ENCODE measurements around the gene ZNF879. TPM values are rescaled to one million over a fixed set of nuclear protein-coding genes. Genes with fewer than 3 reads are reported as not detected.

The ZNF879 gene
- total RNA-seq, 4 donors from 2014 or later: 2.5 to 7.0 (median 3.7) TPM

DNA sequence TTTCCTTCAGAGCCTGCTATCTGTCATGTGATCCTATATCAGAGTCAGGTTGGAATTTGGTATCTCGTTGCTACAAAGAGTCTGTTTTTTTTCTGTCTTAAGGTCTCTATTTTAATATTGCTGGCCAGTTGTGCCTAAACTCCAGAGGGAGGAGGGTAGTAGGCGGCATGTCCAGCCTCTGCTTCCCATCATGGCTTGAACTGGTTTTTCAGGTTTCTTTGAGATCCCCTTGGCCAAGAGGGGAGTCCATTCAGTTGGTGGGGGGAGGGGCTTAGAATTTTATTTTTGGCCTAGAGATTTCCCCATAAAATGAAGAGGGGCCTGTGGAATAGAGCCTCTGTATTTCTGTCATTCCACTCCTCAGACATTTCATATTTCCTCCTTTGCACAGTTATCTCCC lies 21.2 kb downstream of the ZNF879 start:
- Histone ChIP-seq H3K4me3 (no peak overlapping the region), H3K9me3 (no peaks in the 10 kb centered on the region), H3K27me3 (no peaks in the 10 kb centered on the region), H3K4me1 (no peaks in the 10 kb centered on the region), H3K36me3 (no peaks in the 10 kb centered on the region), H3K27ac (no peak overlapping the region)
- DNase-seq (no peak), ATAC-seq (no peak)
- in situ Hi-C loops (cut with MboI; ENCODE audit: low sequenced_read_pairs in 4 of 4) (no loop called here), intact Hi-C loops (cut with DNase I; ENCODE audit: low total_unique reads) (no loop called here)
- TF ChIP-seq, protein P1, sequence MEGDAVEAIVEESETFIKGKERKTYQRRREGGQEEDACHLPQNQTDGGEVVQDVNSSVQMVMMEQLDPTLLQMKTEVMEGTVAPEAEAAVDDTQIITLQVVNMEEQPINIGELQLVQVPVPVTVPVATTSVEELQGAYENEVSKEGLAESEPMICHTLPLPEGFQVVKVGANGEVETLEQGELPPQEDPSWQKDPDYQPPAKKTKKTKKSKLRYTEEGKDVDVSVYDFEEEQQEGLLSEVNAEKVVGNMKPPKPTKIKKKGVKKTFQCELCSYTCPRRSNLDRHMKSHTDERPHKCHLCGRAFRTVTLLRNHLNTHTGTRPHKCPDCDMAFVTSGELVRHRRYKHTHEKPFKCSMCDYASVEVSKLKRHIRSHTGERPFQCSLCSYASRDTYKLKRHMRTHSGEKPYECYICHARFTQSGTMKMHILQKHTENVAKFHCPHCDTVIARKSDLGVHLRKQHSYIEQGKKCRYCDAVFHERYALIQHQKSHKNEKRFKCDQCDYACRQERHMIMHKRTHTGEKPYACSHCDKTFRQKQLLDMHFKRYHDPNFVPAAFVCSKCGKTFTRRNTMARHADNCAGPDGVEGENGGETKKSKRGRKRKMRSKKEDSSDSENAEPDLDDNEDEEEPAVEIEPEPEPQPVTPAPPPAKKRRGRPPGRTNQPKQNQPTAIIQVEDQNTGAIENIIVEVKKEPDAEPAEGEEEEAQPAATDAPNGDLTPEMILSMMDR (IDR thresholded peaks at IDR 0.05 in 4 of 5, conservative IDR thresholded peaks at IDR 0.05 in 1 of 5): no peak
- TF ChIP-seq POLR2A (IDR thresholded peaks at IDR 0.05): no peak

GRCh38 chr5:179051784-179052183 lies 28.2 kb downstream of the ZNF879 start:
- ATAC-seq: no peak
- in situ Hi-C loops (cut with MboI; ENCODE audit: low sequenced_read_pairs in 4 of 4): loop anchor here in 2 of 4 donors (25.0 kb wide), 1 partner anchor 314 kb away; the partner anchor contains the start of gene ZNF354A (in 2 of the 2)
- Histone ChIP-seq H3K27me3 (peaks cover 0 to 4% (median 0%) of the 10 kb centered on the region in 3 donors), H3K27ac (no peak overlapping the region), H3K36me3 (no peaks in the 10 kb centered on the region), H3K9me3 (no peaks in the 10 kb centered on the region), H3K4me3 (no peak overlapping the region), H3K4me1 (no peaks in the 10 kb centered on the region)
- DNase-seq: no peak
- intact Hi-C loops (cut with DNase I; ENCODE audit: low total_unique reads): no loop called here
- no peak for TF ChIP-seq POLR2A (IDR thresholded peaks at IDR 0.05)
- TF ChIP-seq, protein P1 (IDR thresholded peaks at IDR 0.05 in 4 of 5, conservative IDR thresholded peaks at IDR 0.05 in 1 of 5): no peak

DNA sequence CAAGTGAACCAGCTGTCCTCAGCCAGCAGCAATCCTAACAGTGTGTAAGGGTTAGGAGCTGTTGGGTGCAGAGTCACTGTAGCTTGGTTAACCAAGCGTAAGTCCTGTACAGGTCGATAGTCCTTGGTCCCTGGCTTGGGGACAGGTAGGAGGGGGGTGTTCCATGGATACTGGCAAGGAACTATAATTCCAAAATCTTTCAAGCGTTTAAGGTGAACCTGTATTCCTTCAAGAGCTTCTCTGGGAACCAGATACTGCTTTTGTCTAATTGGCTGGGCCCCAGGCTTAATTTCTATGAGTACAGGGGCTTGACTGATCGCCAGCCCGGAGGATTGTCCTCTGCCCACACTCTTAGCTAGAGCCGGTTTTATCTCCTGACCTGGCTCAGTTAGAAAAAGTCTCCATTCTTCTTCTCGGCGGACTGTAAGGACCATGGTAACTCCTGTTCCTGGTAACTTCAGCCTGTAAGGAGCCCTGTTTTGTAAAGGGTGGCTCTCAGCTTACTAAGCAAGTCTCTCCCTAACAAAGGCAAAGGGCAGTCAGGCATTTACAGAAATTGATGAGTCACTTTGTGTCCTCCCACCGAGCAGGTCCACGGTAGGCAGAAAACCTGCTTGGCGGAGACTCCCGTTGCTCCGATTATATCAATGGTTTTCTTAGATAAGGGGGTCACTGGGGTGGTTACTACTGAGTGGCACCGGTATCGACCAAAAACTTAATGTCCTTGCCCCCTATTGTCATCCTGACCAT lies 30.6 kb downstream of the ZNF879 start:
- DNase-seq (no peak), ATAC-seq (no peak)
- H3K9me3 ChIP-seq: peaks cover 0 to 5% (median 0%) of the 10 kb centered on the region in 3 donors
- peaks cover 0 to 4% (median 0%) of the 10 kb centered on the region in 3 donors for H3K27me3 ChIP-seq
- H3K27ac ChIP-seq: no peak overlapping the region
- intact Hi-C loops (cut with DNase I; ENCODE audit: low total_unique reads) (no loop called here), in situ Hi-C loops (cut with MboI; ENCODE audit: low sequenced_read_pairs in 4 of 4) (loop anchor here in 2 of 4 donors (25.0 kb wide), 1 partner anchor 317 kb away; the partner anchor contains the start of gene ZNF354A (in 2 of the 2))
- H3K4me3 ChIP-seq: no peak overlapping the region
- no peaks in the 10 kb centered on the region for H3K4me1 ChIP-seq
- H3K36me3 ChIP-seq: no peaks in the 10 kb centered on the region
- no peak for TF ChIP-seq POLR2A (IDR thresholded peaks at IDR 0.05)
- TF ChIP-seq, protein P1 (IDR thresholded peaks at IDR 0.05 in 4 of 5, conservative IDR thresholded peaks at IDR 0.05 in 1 of 5): no peak

- Histone ChIP-seq H3K27me3 (peaks cover 0 to 4% (median 0%) of the 10 kb centered on the region in 3 donors), H3K27ac (no peak overlapping the region), H3K4me3 (no peak overlapping the region), H3K9me3 (peaks cover 0 to 6% (median 0%) of the 10 kb centered on the region in 3 donors), H3K36me3 (no peaks in the 10 kb centered on the region), H3K4me1 (no peaks in the 10 kb centered on the region)
- intact Hi-C loops (cut with DNase I; ENCODE audit: low total_unique reads) (no loop called here), in situ Hi-C loops (cut with MboI; ENCODE audit: low sequenced_read_pairs in 4 of 4) (loop anchor here in 2 of 4 donors (25.0 kb wide), 1 partner anchor 318 kb away; the partner anchor contains the start of gene ZNF354A (in 2 of the 2))
- ATAC-seq: no peak
- DNase-seq: no peak
- TF ChIP-seq, protein P1 (IDR thresholded peaks at IDR 0.05 in 4 of 5, conservative IDR thresholded peaks at IDR 0.05 in 1 of 5): no peak
- no peak for TF ChIP-seq POLR2A (IDR thresholded peaks at IDR 0.05)
These were observed 31.3 kb downstream of the ZNF879 start for GRCh38 chr5:179054876-179055275.

All from gastrocnemius medialis (tissue), 4 donors.